Bronchial epithelial cell (primary cell): ENCODE data around the gene ABO. TPM values are rescaled to one million over a fixed set of nuclear protein-coding genes. Genes with fewer than 3 reads are reported as not detected.
"Not testable (repeated sequence)": the region's sequence is repeated elsewhere in the genome, so short reads cannot be mapped to it uniquely, and the experiment has no call there.

ENCODE experiments used
- DNase-seq: peaks from one replicate; pipeline ENCODE4 v3.0.0-alpha.2; 2010; ENCODE audit warnings: low read depth
- FAIRE-seq: peaks from 2 replicates; lab custom pipeline; 2011; peaks lifted over from hg19 to GRCh38; lab: Jason Lieb, UNC
- H3K27me3 ChIP-seq: 2 replicates; pipeline ENCODE4 v1.5.1; 2011; ENCODE audit warnings: low read length; ENCODE audit not compliant: control insufficient read depth, insufficient read depth
- H3K36me3 ChIP-seq: 2 replicates; pipeline ENCODE4 v1.5.1; 2011; ENCODE audit warnings: low read length; ENCODE audit not compliant: control insufficient read depth, insufficient read depth
- H3K4me3 ChIP-seq: 2 replicates; pipeline ENCODE4 v1.5.1; 2011; ENCODE audit warnings: mild to moderate bottlenecking, low read depth, low read length, control low read depth
- total RNA-seq: library from RNA; depleted of rRNA; stranded (reverse); fragments of >200 nt; gene quantifications from 2 replicates; pipeline ENCODE4 v1.2.1, GENCODE V29; 2014
- TF ChIP-seq, protein P1 (sequence below): IDR thresholded peaks from 2 replicates; pipeline ENCODE4 v1.5.1; 2011; ENCODE audit warnings: mild to moderate bottlenecking, moderate library complexity, low read length, control low read depth, inconsistent platforms; ENCODE audit not compliant: insufficient read depth, severe bottlenecking

The ABO gene
- total RNA-seq, 1 donor from 2014 or later, result 1.8 TPM

DNA sequence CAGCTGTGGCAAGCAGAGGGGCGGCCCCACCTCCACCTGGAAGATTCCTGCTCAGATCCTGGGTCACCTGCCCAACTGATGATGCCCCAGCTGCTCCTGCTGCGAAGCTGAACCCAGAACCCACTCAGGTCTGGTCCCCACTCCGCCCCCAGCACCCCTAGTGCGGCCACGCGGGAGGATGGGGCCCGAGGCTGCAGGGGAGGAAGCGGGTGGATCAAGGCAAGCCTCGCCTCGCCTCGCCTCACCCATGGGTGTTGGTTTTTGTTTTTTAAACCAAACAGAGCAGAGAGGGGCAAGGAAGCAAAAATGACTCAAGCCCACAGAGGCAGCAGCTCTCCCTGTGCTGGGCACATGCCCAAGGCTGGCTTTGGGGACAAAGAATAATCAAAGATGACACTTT is 23.2 kb downstream of the ABO start:
- DNase-seq (no peak), FAIRE-seq (no peak)
- H3K27me3 ChIP-seq, result peaks cover 2% of the 10 kb centered on the region
- H3K36me3 ChIP-seq, result no peaks in the 10 kb centered on the region
- TF ChIP-seq, protein P1, sequence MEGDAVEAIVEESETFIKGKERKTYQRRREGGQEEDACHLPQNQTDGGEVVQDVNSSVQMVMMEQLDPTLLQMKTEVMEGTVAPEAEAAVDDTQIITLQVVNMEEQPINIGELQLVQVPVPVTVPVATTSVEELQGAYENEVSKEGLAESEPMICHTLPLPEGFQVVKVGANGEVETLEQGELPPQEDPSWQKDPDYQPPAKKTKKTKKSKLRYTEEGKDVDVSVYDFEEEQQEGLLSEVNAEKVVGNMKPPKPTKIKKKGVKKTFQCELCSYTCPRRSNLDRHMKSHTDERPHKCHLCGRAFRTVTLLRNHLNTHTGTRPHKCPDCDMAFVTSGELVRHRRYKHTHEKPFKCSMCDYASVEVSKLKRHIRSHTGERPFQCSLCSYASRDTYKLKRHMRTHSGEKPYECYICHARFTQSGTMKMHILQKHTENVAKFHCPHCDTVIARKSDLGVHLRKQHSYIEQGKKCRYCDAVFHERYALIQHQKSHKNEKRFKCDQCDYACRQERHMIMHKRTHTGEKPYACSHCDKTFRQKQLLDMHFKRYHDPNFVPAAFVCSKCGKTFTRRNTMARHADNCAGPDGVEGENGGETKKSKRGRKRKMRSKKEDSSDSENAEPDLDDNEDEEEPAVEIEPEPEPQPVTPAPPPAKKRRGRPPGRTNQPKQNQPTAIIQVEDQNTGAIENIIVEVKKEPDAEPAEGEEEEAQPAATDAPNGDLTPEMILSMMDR, result no peak
- H3K4me3 ChIP-seq, result no peak overlapping the region

DNA sequence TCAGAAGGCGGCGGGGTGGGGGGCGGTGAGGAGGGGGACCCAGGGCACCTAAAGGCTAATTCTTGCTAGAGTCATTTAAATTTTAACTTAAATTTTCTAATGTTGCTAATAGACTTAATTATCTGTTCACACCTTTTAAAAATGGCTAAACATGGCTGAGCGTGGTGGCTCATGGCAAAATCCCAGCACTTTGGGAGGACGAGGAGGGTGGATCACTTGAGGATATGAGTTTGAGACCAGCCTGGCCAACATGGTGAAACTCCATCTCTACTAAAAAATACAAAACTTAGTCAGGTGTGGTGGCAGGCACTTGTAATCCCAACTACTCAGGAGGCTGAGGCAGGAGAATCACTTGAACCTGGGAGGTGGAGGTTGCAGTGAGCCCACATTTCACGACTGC is 23.8 kb downstream of the ABO start:
- not testable (repeated sequence) for H3K4me3 ChIP-seq, FAIRE-seq, H3K27me3 ChIP-seq, DNase-seq, H3K36me3 ChIP-seq

DNA sequence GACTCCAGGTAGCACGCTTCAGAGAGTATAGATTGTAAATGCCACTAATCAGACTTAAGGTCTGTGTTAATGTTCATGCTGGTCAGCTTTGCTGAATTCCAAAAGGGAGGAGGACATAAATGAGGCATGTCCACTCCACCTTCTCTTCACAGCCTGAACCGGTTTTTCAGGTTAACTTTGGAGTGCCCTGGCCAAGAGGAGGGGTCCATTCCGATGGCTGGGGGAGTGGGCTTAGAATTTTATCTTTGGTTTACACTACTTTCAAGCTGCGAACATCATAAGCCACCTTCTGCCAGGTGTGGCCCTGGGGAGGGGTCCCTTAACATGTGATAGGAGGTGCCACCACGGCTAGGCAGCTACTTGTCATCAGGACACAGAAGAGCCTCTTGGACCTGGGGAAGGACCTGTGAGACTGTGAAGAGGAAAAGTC is 24.2 kb downstream of the ABO start:
- Histone ChIP-seq H3K4me3 (no peak overlapping the region), H3K36me3 (no peaks in the 10 kb centered on the region), H3K27me3 (peaks cover 2% of the 10 kb centered on the region)
- DNase-seq (peak; percentile 12), FAIRE-seq (no peak)
- TF ChIP-seq, protein P1, result no peak

DNA sequence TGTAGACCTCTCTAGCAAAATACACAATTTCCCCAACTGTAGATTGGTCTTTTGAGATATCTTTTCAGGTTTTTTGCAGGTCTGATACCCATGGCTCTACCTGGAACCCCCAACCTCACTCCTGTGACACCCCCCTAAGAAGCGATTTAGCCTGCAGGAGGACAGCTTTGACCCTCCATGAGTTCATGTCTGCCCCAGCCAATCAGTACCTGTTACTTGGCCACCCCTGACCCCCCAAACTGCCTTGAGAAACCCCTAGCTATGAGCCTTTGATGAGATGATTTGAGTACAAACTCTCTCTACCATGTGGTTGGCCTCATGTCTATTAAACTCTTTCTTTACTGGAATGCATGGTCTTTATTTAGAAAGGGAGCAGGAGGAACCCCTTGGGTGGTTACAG is 25.7 kb downstream of the ABO start:
- no peak for FAIRE-seq
- TF ChIP-seq, protein P1, result no peak
- H3K27me3 ChIP-seq, result peaks cover 2% of the 10 kb centered on the region

DNA sequence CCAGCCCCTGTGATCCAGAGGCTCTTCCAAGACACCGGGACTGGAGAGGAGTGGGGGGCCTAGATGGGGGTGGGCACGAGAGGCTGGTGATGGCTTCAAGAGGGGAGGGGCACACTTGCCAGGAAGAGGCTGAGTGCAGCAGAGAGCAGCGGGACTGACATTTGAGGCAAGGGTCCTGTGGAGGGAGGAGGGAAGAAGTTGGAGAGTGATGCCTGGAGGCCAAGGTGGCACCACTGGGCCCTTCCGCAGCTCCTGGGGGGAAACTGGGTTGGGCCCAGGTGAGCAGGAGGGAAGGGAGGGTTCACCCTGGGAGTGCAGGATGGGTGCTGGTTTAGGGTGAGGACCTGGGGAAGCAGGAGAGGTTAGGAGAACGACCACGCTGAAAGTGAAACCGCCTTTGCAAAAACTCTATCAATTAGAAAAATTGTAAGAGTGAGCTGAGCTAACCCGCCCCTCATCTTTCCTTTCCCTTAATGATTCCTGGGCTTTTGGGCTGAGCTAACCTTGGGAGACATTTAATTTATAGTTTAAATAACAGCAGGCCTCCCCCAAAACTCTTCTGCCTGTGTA is 26.2 kb downstream of the ABO start:
- Histone ChIP-seq H3K4me3 (no peak overlapping the region), H3K36me3 (no peaks in the 10 kb centered on the region), H3K27me3 (peaks cover 2% of the 10 kb centered on the region)
- FAIRE-seq (no peak), DNase-seq (no peak)
- TF ChIP-seq, protein P1, result no peak

More for the DNA sequence above, 25.7 kb downstream of the ABO start:
- H3K4me3 ChIP-seq, result no peak overlapping the region
- H3K36me3 ChIP-seq, result no peaks in the 10 kb centered on the region
- DNase-seq, result no peak

DNA sequence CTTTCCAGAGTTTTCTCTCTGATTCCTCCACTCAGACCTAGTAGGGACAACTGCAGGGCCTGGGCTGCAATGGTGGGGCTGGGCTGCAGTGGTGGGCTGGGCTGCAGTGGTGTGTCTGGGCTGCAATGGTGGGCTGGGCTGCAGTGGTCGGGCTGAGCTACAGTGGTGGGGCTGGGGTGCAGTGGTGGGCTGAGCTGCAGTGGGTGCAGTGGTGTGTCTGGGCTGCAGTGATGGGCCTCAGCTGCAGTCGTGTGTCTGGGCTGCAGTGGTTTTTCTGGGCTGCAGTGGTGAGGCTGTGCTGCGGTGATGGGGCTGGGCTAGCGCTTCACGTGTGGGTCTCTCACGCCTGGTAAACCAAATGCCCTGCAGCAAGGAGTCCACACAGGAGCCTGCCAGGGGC is 27.4 kb downstream of the ABO start:
- TF ChIP-seq, protein P1, result no peak
- H3K27me3 ChIP-seq, result peaks cover 2% of the 10 kb centered on the region
- H3K4me3 ChIP-seq, result no peak overlapping the region
- DNase-seq (no peak), FAIRE-seq (no peak)
- no peaks in the 10 kb centered on the region for H3K36me3 ChIP-seq
